ENCODE results near the gene C7orf33. TPM values are rescaled to one million over a fixed set of nuclear protein-coding genes. Genes with fewer than 3 reads are reported as not detected.

The C7orf33 gene
- total and polyA plus RNA-seq, 2 of the 8 experiments (the other 6 are each of a cell fraction or from before 2014, with no cell fraction given) = not detected

DNA sequence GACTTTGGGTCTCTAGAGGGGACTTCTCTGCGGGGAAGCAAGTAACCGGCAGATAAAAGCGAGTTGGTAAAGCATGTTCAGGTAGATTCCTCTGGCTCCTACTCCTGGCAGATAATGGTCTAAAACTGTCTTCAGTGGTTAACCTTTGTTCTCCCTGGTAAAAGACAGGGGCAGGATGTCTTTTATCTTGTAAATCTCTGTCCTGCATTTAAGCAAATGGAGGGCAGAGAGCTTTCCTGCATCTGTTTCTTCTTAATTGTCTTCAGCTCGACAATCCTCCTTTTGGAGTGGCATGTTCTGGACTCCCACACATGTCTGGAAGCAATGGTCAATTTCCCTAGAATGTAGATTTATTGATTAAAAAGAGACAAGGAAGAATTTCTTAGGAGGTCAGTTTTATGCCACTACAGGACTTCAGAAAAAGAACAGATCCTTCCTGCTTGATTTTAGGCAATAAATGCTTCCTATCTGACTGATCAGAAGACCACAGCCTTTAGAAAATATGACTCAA, 16.6 kb downstream of the C7orf33 start (continued):
- TF ChIP-seq, protein P1, sequence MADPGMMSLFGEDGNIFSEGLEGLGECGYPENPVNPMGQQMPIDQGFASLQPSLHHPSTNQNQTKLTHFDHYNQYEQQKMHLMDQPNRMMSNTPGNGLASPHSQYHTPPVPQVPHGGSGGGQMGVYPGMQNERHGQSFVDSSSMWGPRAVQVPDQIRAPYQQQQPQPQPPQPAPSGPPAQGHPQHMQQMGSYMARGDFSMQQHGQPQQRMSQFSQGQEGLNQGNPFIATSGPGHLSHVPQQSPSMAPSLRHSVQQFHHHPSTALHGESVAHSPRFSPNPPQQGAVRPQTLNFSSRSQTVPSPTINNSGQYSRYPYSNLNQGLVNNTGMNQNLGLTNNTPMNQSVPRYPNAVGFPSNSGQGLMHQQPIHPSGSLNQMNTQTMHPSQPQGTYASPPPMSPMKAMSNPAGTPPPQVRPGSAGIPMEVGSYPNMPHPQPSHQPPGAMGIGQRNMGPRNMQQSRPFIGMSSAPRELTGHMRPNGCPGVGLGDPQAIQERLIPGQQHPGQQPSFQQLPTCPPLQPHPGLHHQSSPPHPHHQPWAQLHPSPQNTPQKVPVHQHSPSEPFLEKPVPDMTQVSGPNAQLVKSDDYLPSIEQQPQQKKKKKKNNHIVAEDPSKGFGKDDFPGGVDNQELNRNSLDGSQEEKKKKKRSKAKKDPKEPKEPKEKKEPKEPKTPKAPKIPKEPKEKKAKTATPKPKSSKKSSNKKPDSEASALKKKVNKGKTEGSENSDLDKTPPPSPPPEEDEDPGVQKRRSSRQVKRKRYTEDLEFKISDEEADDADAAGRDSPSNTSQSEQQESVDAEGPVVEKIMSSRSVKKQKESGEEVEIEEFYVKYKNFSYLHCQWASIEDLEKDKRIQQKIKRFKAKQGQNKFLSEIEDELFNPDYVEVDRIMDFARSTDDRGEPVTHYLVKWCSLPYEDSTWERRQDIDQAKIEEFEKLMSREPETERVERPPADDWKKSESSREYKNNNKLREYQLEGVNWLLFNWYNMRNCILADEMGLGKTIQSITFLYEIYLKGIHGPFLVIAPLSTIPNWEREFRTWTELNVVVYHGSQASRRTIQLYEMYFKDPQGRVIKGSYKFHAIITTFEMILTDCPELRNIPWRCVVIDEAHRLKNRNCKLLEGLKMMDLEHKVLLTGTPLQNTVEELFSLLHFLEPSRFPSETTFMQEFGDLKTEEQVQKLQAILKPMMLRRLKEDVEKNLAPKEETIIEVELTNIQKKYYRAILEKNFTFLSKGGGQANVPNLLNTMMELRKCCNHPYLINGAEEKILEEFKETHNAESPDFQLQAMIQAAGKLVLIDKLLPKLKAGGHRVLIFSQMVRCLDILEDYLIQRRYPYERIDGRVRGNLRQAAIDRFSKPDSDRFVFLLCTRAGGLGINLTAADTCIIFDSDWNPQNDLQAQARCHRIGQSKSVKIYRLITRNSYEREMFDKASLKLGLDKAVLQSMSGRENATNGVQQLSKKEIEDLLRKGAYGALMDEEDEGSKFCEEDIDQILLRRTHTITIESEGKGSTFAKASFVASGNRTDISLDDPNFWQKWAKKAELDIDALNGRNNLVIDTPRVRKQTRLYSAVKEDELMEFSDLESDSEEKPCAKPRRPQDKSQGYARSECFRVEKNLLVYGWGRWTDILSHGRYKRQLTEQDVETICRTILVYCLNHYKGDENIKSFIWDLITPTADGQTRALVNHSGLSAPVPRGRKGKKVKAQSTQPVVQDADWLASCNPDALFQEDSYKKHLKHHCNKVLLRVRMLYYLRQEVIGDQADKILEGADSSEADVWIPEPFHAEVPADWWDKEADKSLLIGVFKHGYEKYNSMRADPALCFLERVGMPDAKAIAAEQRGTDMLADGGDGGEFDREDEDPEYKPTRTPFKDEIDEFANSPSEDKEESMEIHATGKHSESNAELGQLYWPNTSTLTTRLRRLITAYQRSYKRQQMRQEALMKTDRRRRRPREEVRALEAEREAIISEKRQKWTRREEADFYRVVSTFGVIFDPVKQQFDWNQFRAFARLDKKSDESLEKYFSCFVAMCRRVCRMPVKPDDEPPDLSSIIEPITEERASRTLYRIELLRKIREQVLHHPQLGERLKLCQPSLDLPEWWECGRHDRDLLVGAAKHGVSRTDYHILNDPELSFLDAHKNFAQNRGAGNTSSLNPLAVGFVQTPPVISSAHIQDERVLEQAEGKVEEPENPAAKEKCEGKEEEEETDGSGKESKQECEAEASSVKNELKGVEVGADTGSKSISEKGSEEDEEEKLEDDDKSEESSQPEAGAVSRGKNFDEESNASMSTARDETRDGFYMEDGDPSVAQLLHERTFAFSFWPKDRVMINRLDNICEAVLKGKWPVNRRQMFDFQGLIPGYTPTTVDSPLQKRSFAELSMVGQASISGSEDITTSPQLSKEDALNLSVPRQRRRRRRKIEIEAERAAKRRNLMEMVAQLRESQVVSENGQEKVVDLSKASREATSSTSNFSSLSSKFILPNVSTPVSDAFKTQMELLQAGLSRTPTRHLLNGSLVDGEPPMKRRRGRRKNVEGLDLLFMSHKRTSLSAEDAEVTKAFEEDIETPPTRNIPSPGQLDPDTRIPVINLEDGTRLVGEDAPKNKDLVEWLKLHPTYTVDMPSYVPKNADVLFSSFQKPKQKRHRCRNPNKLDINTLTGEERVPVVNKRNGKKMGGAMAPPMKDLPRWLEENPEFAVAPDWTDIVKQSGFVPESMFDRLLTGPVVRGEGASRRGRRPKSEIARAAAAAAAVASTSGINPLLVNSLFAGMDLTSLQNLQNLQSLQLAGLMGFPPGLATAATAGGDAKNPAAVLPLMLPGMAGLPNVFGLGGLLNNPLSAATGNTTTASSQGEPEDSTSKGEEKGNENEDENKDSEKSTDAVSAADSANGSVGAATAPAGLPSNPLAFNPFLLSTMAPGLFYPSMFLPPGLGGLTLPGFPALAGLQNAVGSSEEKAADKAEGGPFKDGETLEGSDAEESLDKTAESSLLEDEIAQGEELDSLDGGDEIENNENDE (IDR thresholded peaks at IDR 0.05; ENCODE audit: insufficient replicate concordance, low read length) = peak; percentile 53
- TF ChIP-seq POU5F1 (IDR thresholded peaks at IDR 0.05; ENCODE audit: low read depth, low read length) = 0 out of 2 replicates have a peak, but pooled peaks have one; percentile 6
- TF ChIP-seq, protein P2, sequence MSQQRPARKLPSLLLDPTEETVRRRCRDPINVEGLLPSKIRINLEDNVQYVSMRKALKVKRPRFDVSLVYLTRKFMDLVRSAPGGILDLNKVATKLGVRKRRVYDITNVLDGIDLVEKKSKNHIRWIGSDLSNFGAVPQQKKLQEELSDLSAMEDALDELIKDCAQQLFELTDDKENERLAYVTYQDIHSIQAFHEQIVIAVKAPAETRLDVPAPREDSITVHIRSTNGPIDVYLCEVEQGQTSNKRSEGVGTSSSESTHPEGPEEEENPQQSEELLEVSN (IDR thresholded peaks at IDR 0.05) = no peak
- TF ChIP-seq SP1 (IDR thresholded peaks at IDR 0.05; ENCODE audit: low read depth, low read length) = 0 out of 2 replicates have a peak, but pooled peaks have one; percentile 31
- 0 out of 2 replicates have a peak, but pooled peaks have one; percentile 38 for TF ChIP-seq TCF12 (IDR thresholded peaks at IDR 0.05; ENCODE audit: low read depth, low read length)
- TF ChIP-seq YY1 (IDR thresholded peaks at IDR 0.05; ENCODE audit: low read depth, low read length) = peak; percentile 44; the same call in 1 of the 2 replicates
- peak; percentile 74 for TF ChIP-seq NANOG (IDR thresholded peaks at IDR 0.05; ENCODE audit: insufficient read depth, low read depth, low read length, poor library complexity, severe bottlenecking)
- TF ChIP-seq RXRA (IDR thresholded peaks at IDR 0.05; ENCODE audit: insufficient read depth, low read depth, low read length) = no peak
- TF ChIP-seq JUND (IDR thresholded peaks at IDR 0.05; ENCODE audit: low read length) = no peak
- TF ChIP-seq ASH2L (IDR thresholded peaks at IDR 0.05; ENCODE audit: low read length) = no peak
- peak; percentile 57 for TF ChIP-seq TEAD4 (IDR thresholded peaks at IDR 0.05; ENCODE audit: low read depth, low read length)

Measured in H1 (cell line).